ENCODE results near the gene MZT2A.
"Not testable (repeated sequence)": the region's sequence is repeated elsewhere in the genome, so short reads cannot be mapped to it uniquely, and the experiment has no call there.

The MZT2A gene

GRCh38 chr2:131520526-131520925 is 28.3 kb upstream of the MZT2A start:
- no peak for DNase-seq (ENCODE audit: low read depth in 2 of 2)

GRCh38 chr2:131519871-131520470 is 27.8 kb upstream of the MZT2A start:
- DNase-seq (ENCODE audit: low read depth in 2 of 2): not testable (repeated sequence)

GRCh38 chr2:131519466-131519865 is 27.3 kb upstream of the MZT2A start:
- DNase-seq (ENCODE audit: low read depth in 2 of 2): no peak

- DNase-seq (ENCODE audit: low read depth in 2 of 2): not testable (repeated sequence)
Observed at GRCh38 chr2:131518531-131518930, 26.3 kb upstream of the MZT2A start.

GRCh38 chr2:131517856-131518255 is 25.7 kb upstream of the MZT2A start:
- DNase-seq (ENCODE audit: low read depth in 2 of 2): not testable (repeated sequence)

- DNase-seq (ENCODE audit: low read depth in 2 of 2): no peak
Observed at GRCh38 chr2:131517106-131517831, 25.1 kb upstream of the MZT2A start.

- DNase-seq (ENCODE audit: low read depth in 2 of 2): not testable (repeated sequence)
Observed at GRCh38 chr2:131516621-131517020, 24.4 kb upstream of the MZT2A start.

- DNase-seq (ENCODE audit: low read depth in 2 of 2): no peak
Observed at GRCh38 chr2:131516011-131516410, 23.8 kb upstream of the MZT2A start.

GRCh38 chr2:131515235-131515634 is 23.0 kb upstream of the MZT2A start:
- DNase-seq (ENCODE audit: low read depth in 2 of 2): not testable (repeated sequence)

GRCh38 chr2:131514408-131515166 is 22.4 kb upstream of the MZT2A start:
- DNase-seq (ENCODE audit: low read depth in 2 of 2): not testable (repeated sequence)

- not testable (repeated sequence) for DNase-seq (ENCODE audit: low read depth in 2 of 2)
Observed at GRCh38 chr2:131511969-131512870, 20.0 kb upstream of the MZT2A start.

GRCh38 chr2:131511291-131511968 is 19.2 kb upstream of the MZT2A start:
- not testable (repeated sequence) for DNase-seq (ENCODE audit: low read depth in 2 of 2)

GRCh38 chr2:131509615-131510014 is 17.4 kb upstream of the MZT2A start:
- DNase-seq (ENCODE audit: low read depth in 2 of 2): no peak

GRCh38 chr2:131504082-131504750 is 12.0 kb upstream of the MZT2A start:
- not testable (repeated sequence) for DNase-seq (ENCODE audit: low read depth in 2 of 2)

- not testable (repeated sequence) for DNase-seq (ENCODE audit: low read depth in 2 of 2)
Observed at GRCh38 chr2:131503587-131503986, 11.4 kb upstream of the MZT2A start.

GRCh38 chr2:131498321-131498973 is 6.2 kb upstream of the MZT2A start:
- DNase-seq (ENCODE audit: low read depth in 2 of 2): not testable (repeated sequence)

- DNase-seq (ENCODE audit: low read depth in 2 of 2): not testable (repeated sequence)
Observed at GRCh38 chr2:131495506-131495905, 3.3 kb upstream of the MZT2A start.

- DNase-seq (ENCODE audit: low read depth in 2 of 2): no peak
Observed at GRCh38 chr2:131493199-131493968, 1.2 kb upstream of the MZT2A start.
